AG09319 (cell line): ENCODE data around the gene RPTOR.

ENCODE experiments used
- DNase-seq: peaks from one replicate; pipeline ENCODE4 v3.0.0-alpha.2; 2010; ENCODE audit warnings: low read depth; ENCODE audit errors: extremely low read depth
- TF ChIP-seq, protein P1 (sequence below): IDR thresholded peaks from 2 replicates; pipeline ENCODE4 v1.5.1; 2011; ENCODE audit warnings: low read depth, mild to moderate bottlenecking, inconsistent platforms, low read length, moderate library complexity

RPTOR gene

DNA sequence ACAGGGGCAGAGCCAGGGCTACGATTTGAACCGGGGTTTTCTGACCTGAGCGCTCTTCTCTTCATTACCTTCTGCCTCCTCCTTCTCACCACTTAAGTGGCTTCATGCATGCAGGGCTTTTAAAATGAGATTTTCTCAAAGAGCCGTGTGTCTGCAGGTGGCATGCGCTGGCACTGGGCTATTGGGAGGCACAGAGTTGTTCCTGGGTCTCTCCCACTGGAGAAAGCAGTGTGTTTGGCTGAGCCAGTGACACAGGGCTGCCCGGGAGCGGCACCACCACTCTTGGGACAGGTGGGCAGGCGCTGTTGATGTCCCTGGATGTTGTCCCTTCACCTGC, 228.2 kb downstream of the RPTOR start:
- no peak for DNase-seq
- TF ChIP-seq, protein P1, sequence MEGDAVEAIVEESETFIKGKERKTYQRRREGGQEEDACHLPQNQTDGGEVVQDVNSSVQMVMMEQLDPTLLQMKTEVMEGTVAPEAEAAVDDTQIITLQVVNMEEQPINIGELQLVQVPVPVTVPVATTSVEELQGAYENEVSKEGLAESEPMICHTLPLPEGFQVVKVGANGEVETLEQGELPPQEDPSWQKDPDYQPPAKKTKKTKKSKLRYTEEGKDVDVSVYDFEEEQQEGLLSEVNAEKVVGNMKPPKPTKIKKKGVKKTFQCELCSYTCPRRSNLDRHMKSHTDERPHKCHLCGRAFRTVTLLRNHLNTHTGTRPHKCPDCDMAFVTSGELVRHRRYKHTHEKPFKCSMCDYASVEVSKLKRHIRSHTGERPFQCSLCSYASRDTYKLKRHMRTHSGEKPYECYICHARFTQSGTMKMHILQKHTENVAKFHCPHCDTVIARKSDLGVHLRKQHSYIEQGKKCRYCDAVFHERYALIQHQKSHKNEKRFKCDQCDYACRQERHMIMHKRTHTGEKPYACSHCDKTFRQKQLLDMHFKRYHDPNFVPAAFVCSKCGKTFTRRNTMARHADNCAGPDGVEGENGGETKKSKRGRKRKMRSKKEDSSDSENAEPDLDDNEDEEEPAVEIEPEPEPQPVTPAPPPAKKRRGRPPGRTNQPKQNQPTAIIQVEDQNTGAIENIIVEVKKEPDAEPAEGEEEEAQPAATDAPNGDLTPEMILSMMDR = no peak

DNA sequence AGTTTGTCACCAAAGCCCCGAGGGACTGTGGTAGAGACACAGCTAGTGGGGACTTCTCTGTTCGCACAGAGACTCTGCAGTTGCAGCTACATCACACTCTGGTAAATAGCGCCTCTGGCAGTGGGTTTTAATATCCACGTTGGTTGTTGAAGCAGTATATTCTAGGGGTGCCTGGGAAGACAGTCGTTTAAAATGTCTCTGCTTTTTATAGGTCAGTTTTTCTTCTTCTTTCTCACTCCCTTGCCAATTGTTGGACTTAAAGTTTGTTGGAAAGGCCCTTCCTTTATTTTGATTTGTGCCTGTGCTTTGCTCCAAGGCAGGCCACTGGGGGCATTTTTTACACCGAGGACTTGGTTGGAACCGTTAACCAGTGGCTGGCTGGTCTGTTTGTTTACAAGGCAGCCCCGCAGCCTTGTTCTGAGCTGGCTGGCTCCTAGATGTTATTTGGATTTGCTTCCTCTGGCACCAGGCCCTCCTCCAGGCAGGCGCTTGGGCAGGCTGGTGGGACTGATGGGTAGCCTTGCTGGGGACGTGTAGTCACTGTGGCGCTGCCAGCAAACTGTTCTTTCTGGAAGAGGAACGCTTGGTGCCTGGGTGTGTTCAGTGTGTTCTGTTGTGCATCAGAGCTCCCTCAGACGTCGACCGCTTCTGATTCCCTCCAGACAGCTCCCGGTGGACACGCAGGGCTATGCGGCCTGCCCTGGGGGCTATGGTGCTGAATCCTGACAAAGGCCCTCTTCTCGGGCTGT, 228.8 kb downstream of the RPTOR start:
- no peak for DNase-seq
- TF ChIP-seq, protein P1 = no peak

DNA sequence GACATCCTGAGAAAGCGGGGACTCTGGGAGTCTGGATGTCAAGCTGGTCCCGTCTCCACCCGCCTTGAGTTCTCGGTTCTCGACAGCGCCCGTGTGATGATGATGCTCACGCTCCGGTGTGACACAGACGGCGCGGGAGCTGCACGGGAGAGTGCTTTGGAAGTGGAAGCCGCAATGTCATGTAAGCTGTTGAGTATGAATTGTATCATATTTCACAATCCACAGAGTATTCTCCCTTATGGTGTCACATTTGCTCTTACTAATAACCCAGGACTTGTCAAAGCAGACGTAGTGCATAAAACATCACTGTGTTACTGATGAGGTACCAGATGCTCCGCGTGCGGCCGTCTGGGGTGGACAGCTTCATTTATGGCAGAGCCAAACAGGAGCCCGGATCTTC, 229.5 kb downstream of the RPTOR start:
- TF ChIP-seq, protein P1 = no peak
- no peak for DNase-seq

DNA sequence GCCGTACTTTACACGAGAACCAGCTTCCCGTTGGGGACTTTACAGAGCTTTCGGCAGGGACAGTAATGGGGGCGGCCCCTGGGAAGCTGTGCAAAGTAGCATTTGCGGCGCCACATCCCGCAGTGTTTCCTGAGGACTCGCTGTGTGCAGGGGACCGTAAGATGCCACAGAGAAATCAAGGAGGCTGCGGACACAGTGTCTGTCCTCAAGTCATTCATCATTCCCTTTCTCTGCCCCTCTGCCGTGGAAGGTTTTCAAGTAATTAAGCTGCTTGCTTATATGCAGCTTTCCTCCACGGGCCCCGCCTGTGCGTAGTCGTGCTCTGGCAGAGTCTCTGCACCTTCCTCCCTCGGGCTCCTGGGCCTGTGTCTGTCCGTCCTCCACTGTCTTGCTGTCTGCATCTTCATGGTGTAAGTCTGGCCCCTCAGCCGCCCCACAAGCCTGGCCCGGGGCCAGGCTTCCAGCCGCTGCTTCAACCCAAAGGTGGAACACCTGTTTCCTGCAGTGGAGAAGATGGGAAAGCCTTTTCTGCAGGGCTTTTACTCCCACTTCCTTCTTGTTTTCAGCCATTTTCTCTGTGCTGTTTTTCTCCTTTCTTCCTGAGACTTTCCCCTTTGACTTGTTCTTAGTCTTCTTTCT, 230.1 kb downstream of the RPTOR start:
- TF ChIP-seq, protein P1 = no peak
- no peak for DNase-seq

DNA sequence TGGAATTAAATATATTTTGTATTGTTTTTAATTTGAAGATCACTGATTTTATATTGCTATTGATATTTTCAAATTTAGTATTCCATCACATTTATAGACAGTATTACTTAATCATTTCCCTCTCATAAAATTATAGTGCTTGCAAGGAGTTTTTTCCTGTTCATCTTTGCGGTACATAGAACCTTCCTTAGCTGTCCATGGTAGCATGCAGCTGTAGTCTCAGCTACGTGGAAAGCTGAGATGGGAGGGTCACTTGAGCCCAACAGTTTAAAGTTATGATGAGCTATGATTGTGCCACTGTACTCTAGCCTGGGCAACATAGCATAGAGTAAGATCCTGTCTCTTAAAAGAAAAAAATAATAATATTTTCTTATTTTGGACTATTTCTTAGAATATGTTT, 231.2 kb downstream of the RPTOR start:
- TF ChIP-seq, protein P1 = no peak

DNA sequence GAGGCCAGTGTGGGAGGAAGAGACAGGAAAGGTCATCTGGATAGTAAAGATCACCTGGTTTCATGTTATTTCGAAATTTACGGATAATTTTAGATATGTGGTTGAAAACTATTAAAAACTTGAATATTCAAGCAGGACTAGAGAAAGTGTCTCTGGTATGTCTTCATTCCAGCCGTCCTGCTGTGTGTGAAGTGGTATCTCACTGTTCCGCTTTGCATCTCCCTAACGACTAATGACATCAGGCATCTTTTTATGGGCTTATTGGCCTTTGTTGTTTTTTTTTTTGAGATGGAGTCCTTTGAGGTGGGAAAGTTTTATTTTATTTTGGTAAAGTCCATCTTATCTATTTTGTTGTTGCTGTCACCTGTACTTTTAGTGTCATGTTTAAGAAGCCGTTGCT, 232.6 kb downstream of the RPTOR start:
- no peak for DNase-seq
- TF ChIP-seq, protein P1 = no peak

More for the DNA sequence above, 231.2 kb downstream of the RPTOR start:
- no peak for DNase-seq

DNA sequence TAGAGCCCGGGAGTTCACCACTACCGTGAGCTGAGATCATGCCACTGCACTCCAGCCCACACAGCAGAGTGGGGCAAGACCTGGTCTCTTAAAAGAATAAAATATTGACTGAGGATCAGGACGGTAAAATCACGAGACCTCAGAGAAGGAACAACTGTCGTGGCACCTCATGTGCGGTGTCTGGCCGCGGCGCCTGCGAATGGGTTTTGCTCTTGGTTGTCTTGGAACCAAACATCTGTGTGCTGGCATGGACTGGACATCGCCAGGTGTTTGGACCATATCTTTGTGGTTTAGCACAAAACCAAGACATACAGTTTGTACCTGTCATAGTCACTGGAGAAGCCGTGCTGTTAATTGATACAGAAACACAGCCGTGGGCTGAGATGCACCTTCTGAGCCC, 234.1 kb downstream of the RPTOR start:
- no peak for DNase-seq
- TF ChIP-seq, protein P1 = no peak
